Motor neuron (in vitro differentiated cells): ENCODE measurements around the gene EGFLAM. TPM values are rescaled to one million over a fixed set of nuclear protein-coding genes. Genes with fewer than 3 reads are reported as not detected.

Experiments used
- ATAC-seq, 8 experiments: fragments of 200-7000 bp; cut with Tn5 transposase; replicated peaks in 6 of 8; 2 replicates each; pipeline ENCODE4 v1.8.0; 2021; ENCODE audit warnings: mild to moderate bottlenecking in 8 of 8, moderate library complexity in 8 of 8
- H3K27ac ChIP-seq, 2 donors: fragments of 250-450 bp; sonication (Bioruptor Pico); 2 replicates each; pipeline ENCODE4 v1.9.0; 2021; ENCODE audit warnings: antibody characterized with exemption in 2 of 2, mild to moderate bottlenecking in 2 of 2, moderate library complexity in 1 of 2
- H3K4me1 ChIP-seq, 2 donors: fragments of 250-450 bp; sonication (Bioruptor Pico); replicated peaks in 1 of 2; 2 replicates each; pipeline ENCODE4 v1.6.1; 2021; ENCODE audit warnings: antibody characterized with exemption in 2 of 2, mild to moderate bottlenecking in 2 of 2, moderate library complexity in 1 of 2
- H3K4me3 ChIP-seq, 5 donors: fragments of 250-450 bp; sonication (Bioruptor Pico); 2 replicates each; pipeline ENCODE4 v1.9.0; 2021; ENCODE audit warnings: antibody characterized with exemption in 5 of 5, mild to moderate bottlenecking in 5 of 5, moderate library complexity in 4 of 5
- WGBS, 10 experiments: fragments of 450-650 bp; shearing (Covaris generic); methylation state at CpG; one replicate each; pipeline ENCODE4 v1.0.0; 2022; 5-methylcytosine and 5-hydroxymethylcytosine counted together
- in situ Hi-C, 9 experiments: fragments of 400-800 bp; cut with MboI; loops; one replicate each; pipeline ENCODE4 v1.15.0; 2021; ENCODE audit warnings: low sequenced_read_pairs in 9 of 9, low pct_unique_long_range_greater_than_20kb in 2 of 9; ENCODE audit not compliant: unreplicated experiment in 9 of 9
- total RNA-seq, 8 experiments: library from RNA; unstranded; fragments of 300-600 nt; gene quantifications; 2 replicates each; pipeline versions ENCODE4 v1.2.3 to v1.2.4, GENCODE V29; 2022

Gene EGFLAM
- total RNA-seq, 8 experiments from 2014 or later = 0.65 to 30.2 (median 1.6) TPM

DNA sequence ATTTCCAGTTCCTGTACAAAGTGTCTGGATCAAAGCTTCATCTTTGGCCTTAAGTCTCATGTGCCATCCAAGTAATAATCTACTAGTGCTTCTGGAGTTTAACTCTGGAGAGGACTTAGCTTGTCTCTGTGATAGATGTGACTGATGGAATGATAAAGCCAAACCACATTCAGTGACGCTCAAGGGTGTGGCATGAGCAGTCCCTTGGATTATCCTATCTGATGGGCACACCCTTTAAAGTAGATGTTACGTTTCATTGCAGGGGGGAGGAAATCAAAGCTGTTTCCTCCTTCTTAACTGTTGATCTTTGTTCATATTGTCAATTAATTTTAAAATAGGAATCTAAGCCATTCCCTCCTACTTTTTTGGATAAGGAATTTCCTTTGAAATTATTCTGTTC lies 8.5 kb upstream of the EGFLAM start:
- in situ Hi-C loops = loop anchor here in 1 of 9 experiments (25.0 kb wide), 1 partner anchor 562 kb away; no protein-coding TSS in a partner anchor
- no peak overlapping the region for H3K27ac ChIP-seq
- H3K4me1 ChIP-seq = no peaks in the 10 kb centered on the region
- peak in 1 of 8 experiments; percentile 41 for ATAC-seq
- H3K4me3 ChIP-seq = no peak overlapping the region
- 0 to 100% (median 83%) methylated on average over 1 to 2 of the region's 2 CpGs; no CpG with 5 or more reads in 3 of the 10 experiments for WGBS, 10 experiments

DNA sequence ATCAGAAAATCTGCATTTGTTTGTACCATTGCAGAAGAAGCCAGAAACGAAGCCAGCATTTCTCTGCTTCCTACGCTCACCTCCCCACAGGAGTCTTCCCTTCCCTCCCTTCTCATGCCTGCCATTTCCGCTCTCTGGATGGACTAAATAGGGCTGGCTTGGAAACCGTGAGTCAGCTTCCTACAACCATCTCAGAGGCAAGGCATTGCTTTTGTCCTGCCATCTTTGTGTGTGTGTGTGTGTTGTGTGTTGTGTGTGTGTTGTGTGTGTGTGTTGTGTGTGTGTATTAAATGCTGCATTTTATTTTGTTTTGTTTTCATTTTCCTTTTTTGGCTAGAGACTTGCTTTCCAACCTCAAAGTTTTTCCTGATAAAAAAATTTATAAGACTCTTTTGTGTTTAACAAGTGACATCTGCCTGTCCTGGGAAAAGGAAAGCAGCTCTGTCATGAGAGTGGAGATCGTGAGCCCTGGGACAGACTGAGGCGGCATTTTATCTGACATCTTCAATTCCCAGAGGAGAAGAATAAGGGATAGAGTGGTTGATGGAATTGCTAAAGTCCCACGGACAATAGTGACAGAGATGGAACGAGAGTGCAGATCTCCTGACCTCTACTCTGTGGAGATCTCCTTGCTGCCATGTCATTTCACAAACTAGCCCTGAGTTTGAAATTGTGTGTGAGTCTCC lies 7.5 kb upstream of the EGFLAM start:
- H3K4me3 ChIP-seq = no peak overlapping the region
- no peak for ATAC-seq
- WGBS, 10 experiments = 10 to 90% (median 76%) methylated on average over 2 to 8 of the region's 8 CpGs
- in situ Hi-C loops = loop anchor here in 1 of 9 experiments (25.0 kb wide), 1 partner anchor 561 kb away; no protein-coding TSS in a partner anchor
- no peaks in the 10 kb centered on the region for H3K4me1 ChIP-seq
- no peak overlapping the region for H3K27ac ChIP-seq

DNA sequence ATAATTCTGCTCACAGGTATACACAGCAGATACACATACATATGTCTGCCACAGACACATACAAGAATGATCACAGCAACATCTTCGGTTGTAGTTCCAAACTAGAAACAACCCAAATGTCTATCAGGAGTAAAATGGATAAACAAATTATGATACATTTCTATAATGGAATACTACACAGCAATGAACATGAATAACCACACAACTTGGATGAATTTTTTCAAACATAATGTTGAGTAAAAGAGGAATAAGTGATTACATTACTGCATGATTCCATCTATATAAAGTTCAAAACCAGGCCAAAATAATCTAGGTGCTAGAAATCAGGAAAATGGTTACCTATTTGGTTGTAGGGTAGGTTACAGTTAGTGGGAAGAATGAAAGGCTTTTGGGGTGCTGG lies 4.6 kb upstream of the EGFLAM start:
- Histone ChIP-seq H3K4me1 (peaks cover 0 to 2% of the 10 kb centered on the region in 2 donors), H3K4me3 (no peak overlapping the region), H3K27ac (no peak overlapping the region)
- in situ Hi-C loops = loop anchor here in 1 of 9 experiments (25.0 kb wide), 1 partner anchor 559 kb away; no protein-coding TSS in a partner anchor
- WGBS, 10 experiments = 0 to 100% (median 80%) methylated on average over 1 of the region's 1 CpG; no CpG with 5 or more reads in 3 of the 10 experiments
- no peak for ATAC-seq

DNA sequence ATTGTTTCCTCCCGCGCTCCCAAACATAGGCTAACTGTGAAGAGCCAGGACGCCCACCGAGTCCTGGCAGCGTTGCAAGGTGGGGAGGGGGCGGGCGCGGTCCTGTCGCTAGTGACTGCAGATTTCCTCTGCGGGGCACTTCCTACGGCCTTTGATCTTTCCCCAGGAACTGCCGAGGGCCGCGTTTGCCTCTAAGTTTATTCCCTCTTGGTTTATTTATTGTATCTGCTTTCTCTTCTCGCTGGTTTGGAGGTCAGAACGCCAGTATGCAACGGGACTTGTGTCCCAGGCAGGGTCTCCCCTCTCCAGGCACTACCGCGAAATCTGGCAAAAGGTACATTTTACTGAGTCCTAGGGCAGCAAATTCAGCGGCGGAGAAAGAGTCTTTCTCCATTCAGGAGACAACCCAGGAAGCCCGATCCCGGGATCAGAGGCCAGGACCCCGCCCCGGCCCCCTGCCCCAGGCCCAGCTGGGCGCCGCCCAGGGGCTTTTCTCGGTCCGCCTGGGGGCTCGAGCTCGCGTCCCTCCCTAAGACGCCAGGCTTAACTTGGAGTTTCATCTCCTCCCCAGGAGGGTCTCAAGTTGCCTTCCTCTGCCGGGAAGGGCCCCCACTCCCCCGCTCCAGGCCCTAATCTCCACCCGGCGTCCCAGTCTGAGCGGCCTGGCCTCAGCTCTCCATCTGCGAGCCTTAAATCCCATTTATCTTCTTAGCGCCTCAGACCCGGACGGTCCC lies 884 bp upstream of the EGFLAM start:
- WGBS, 10 experiments = 0 to 60% (median 18%) methylated on average over 1 to 9 of the region's 42 CpGs; no CpG with 5 or more reads in 4 of the 10 experiments
- peak in 6 of 8 experiments; percentile 4 to 48 (median 27) for ATAC-seq
- Histone ChIP-seq H3K27ac (no peak overlapping the region), H3K4me1 (peaks cover 0 to 2% of the 10 kb centered on the region in 2 donors), H3K4me3 (peak overlapping the region; percentile 53 to 72 (median 63))
- in situ Hi-C loops = loop anchor here in 1 of 9 experiments (25.0 kb wide), 1 partner anchor 555 kb away; no protein-coding TSS in a partner anchor

DNA sequence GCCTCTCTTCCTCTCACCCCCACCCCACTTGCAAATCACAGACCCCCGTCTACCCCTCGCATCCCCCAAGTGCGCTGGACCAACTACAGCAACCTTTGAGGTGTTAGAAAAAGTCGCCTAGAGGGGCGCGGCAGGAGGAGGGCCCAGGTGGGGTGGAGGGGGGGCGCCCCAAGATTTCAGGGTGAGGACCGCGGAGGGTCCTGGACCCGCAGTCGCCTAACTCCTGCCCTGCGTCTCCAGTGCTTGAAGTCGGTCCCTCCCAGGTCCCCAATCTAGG lies 379 bp upstream of the EGFLAM start:
- Histone ChIP-seq H3K4me1 (peaks cover 0 to 2% of the 10 kb centered on the region in 2 donors), H3K4me3 (peak overlapping the region; percentile 53 to 72 (median 63)), H3K27ac (no peak overlapping the region)
- ATAC-seq = no peak
- in situ Hi-C loops = loop anchor here in 1 of 9 experiments (25.0 kb wide), 1 partner anchor 554 kb away; no protein-coding TSS in a partner anchor
- WGBS, 10 experiments = no CpG with 5 or more reads among the region's 13 CpGs

DNA sequence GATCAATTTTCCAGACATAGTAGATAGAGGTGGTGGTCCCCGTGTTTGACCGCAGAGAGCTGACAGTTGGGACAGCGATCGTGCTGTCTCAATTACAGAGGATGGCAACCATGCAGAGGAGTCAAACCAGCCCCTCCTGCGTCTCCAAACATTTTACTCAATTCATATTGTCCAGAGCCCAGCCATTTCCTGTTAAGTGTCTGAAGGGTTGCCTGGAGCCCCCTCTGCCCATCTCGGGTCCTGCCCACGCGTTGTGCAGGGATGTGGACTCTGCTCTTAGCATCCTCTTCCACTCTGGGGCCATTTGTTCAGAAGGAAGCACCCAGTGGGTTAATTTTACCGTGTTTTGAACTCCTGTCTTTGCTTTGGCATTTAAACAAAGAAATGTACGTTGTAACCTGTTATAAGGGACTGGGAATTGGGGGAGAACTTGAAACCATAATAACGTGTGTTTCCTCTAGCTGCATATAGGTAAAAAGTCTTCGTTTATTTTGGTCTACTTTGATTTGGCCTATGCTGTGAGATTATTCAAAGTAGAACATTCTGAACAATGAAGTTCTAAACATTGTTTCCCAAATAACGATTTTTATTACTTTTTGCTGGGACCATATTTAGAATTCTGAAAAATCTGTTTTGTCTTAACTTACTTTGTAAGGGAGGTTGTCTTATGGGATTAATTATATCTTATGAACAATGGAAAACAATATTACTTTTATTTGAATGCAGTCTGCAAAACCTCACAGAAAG lies 876 bp downstream of the EGFLAM start:
- no peak overlapping the region for H3K27ac ChIP-seq
- peaks cover 0 to 2% of the 10 kb centered on the region in 2 donors for H3K4me1 ChIP-seq
- H3K4me3 ChIP-seq = peak overlapping the region; percentile 53 to 72 (median 63)
- ATAC-seq = peak; percentile 13 to 58 (median 42)
- 0 to 25% (median 17%) methylated on average over 2 to 12 of the region's 13 CpGs; no CpG with 5 or more reads in 2 of the 10 experiments for WGBS, 10 experiments
- in situ Hi-C loops = loop anchor here in 1 of 9 experiments (25.0 kb wide), 1 partner anchor 553 kb away; no protein-coding TSS in a partner anchor

DNA sequence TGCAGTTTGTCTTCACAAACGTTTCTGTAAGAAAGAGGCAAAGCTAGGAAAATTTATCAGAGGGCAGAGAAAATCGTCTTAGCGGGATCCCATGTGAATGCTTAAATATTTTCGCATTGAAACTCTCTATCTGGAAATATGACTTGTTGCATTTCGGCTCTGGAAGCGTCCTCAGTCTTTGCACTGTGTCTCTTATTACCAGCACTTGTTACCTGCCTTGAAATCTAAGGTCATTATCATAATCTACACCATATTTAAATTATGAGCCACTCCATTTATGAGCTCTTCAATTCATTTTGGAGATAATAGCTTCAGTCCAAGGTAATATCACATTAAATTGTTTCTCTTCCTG lies 1.4 kb downstream of the EGFLAM start:
- Histone ChIP-seq H3K4me3 (no peak overlapping the region), H3K4me1 (peaks cover 0 to 2% of the 10 kb centered on the region in 2 donors), H3K27ac (no peak overlapping the region)
- in situ Hi-C loops = loop anchor here in 1 of 9 experiments (25.0 kb wide), 1 partner anchor 553 kb away; no protein-coding TSS in a partner anchor
- ATAC-seq = no peak
- WGBS, 10 experiments = 5 to 88% (median 73%) methylated on average over 3 to 6 of the region's 6 CpGs

DNA sequence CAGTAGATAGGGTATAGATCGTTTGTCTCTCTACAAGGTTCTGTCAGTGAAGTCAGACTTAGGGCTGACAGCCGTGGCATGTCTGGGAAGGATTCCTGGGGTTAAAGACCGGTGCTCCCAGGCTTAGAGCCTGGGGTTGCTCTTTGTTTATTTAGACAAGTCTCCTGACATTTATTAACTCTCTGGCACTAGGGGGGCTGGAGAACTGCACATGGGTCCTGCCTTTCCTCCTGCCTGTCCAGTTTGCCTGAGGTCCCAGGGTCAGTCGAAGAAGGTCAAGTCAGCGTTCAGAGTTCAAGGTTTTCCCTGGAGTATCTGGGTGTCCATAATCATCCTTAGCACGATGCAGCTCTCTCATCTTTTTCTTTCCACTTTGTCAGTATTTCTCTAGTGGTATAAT lies 5.6 kb downstream of the EGFLAM start:
- H3K4me3 ChIP-seq = no peak overlapping the region
- no peak for ATAC-seq
- no peaks in the 10 kb centered on the region for H3K4me1 ChIP-seq
- in situ Hi-C loops = loop anchor here in 1 of 9 experiments (25.0 kb wide), 1 partner anchor 548 kb away; no protein-coding TSS in a partner anchor
- no peak overlapping the region for H3K27ac ChIP-seq
- 0 to 67% (median 39%) methylated on average over 1 to 6 of the region's 6 CpGs; no CpG with 5 or more reads in 3 of the 10 experiments for WGBS, 10 experiments

DNA sequence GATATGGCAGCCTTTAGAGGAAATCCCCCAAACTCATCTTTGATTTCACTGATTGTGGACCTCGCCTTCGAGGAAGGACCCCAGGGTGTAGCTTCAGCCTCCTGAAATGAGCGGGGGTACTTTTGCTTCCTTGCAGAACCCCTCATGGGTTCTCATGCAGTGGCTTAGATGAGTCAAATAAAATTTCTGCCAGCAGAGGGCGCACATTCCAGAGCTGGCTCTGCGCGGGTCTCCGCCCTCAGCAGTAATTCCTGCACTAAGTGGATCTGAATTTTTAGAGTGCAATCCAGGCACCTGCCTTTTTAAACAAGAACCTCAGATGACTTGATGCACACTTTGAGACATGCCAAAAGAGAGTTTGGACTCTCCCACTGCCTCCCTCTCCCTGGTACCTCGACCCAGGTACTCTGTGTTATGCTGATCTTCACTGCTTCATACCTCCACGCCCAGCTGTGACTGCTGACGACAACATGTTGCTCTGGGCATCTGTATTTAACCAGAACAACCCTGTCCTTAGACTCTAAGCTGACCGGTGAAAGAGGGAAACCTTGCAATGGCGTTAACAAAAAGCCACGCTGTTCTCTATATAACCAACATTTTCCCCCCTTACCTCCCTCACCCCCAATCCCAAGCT lies 7.3 kb downstream of the EGFLAM start:
- no peak overlapping the region for H3K27ac ChIP-seq
- no peaks in the 10 kb centered on the region for H3K4me1 ChIP-seq
- H3K4me3 ChIP-seq = no peak overlapping the region
- in situ Hi-C loops = loop anchor here in 1 of 9 experiments (25.0 kb wide), 1 partner anchor 547 kb away; no protein-coding TSS in a partner anchor
- 0 to 47% (median 34%) methylated on average over 2 to 12 of the region's 13 CpGs; no CpG with 5 or more reads in 1 of the 10 experiments for WGBS, 10 experiments
- ATAC-seq = peak; percentile 82 to 100 (median 90)

DNA sequence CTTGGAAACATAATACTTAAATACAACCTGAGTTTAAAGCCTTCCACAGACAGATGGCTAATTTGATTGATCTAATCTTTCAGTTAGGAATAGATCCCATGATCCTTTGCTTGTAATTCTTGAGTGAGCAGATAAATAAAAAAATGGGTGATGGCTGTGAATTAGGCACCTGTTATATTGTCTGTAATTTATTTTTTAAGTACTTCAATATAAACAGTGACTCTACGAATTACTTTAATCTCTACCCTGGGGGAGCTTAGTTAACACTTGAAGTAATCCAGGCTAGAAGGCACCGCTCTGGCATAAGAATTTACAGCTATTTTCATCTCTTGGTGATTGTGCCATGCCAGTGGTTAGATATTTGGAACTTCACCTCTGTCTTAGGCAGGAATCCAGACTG lies 9.0 kb downstream of the EGFLAM start:
- in situ Hi-C loops = loop anchor here in 1 of 9 experiments (25.0 kb wide), 1 partner anchor 545 kb away; no protein-coding TSS in a partner anchor
- 0 to 100% (median 75%) methylated on average over 1 to 2 of the region's 2 CpGs; no CpG with 5 or more reads in 1 of the 10 experiments for WGBS, 10 experiments
- H3K4me1 ChIP-seq = no peaks in the 10 kb centered on the region

DNA sequence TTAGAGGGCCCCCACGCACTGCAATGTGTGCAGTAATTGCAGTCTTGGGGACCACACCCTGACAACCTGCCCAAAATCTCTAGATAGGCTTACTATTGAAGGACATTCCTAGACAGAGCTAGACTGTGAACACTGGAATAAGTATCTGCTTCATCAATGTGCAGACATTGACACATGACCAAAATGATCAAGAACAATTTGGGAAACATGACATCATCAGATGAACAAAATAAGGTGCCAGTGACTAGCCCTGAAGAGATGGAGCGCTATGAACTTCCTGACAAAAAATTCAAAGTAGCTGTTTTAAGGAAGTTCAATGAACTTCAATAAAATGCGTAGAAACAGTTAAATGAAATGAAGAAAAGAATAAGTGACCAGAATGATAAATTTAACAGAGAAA lies 15.3 kb downstream of the EGFLAM start:
- 20 to 98% (median 84%) methylated on average over 1 to 3 of the region's 3 CpGs for WGBS, 10 experiments
- Histone ChIP-seq H3K4me1 (no peaks in the 10 kb centered on the region), H3K27ac (no peak overlapping the region), H3K4me3 (no peak overlapping the region)
- in situ Hi-C loops = loop anchor here in 1 of 9 experiments (25.0 kb wide), 1 partner anchor 539 kb away; no protein-coding TSS in a partner anchor
- no peak for ATAC-seq

More for the DNA sequence above, 9.0 kb downstream of the EGFLAM start:
- no peak overlapping the region for H3K4me3 ChIP-seq
- no peak for ATAC-seq
- H3K27ac ChIP-seq = no peak overlapping the region

DNA sequence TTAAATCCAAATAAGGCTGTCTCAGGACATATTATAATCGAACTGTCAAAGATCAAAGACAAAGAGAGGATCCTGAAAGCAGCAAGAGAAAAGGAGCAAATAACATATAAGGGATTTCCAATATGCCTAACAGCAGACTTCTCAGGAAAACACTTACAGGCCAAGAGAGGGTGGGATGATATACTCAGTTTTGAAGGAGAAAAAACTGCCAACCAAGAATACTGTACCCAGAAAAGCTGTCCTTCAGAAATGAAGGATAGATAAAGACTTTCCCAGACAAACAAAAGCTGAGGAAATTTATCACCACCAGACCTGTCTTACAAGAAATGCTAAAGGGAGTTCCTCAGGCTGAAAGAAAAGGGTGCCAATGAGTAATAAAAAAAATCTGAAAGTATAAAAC lies 16.0 kb downstream of the EGFLAM start:
- H3K4me3 ChIP-seq = no peak overlapping the region
- WGBS, 10 experiments = 0 to 75% (median 13%) methylated on average over 1 of the region's 1 CpG; no CpG with 5 or more reads in 1 of the 10 experiments
- H3K27ac ChIP-seq = no peak overlapping the region
- in situ Hi-C loops = loop anchor here in 1 of 9 experiments (25.0 kb wide), 1 partner anchor 538 kb away; no protein-coding TSS in a partner anchor
- ATAC-seq = no peak
- H3K4me1 ChIP-seq = no peaks in the 10 kb centered on the region
